ENCODE measurements around the gene GREB1.

GREB1 gene

DNA sequence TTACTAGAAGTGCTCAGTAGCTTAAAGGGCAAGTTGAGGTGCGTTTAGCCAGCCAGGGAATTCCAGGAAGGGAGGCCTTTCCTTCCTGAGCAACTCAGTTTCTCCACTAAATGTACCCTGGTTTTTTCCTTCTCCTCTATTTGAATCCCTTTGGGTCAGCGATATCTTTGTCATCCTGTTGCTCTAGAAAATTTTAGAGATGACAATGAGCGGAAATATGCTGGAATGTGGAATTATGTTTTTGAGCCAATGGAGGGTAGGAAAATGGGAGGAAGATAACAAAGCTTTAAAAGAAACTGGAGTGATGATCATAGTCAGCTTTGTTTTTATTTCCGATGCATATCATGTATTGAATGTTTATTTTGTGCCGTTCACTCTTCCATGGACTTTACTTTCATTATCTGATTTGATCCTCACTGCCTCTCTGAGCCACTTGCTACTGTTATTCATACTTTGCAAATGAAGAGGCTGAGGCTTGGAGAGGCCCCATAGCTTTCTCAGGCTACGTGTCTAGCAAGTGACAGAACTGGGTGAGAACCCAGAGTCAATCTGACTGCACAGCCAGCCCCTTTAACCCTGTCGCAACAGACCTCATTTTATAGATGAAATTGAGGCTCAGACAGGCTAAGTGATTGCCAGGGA is 68.8 kb downstream of the GREB1 start:
- DNase-seq (ENCODE audit: low read depth) = no peak

DNA sequence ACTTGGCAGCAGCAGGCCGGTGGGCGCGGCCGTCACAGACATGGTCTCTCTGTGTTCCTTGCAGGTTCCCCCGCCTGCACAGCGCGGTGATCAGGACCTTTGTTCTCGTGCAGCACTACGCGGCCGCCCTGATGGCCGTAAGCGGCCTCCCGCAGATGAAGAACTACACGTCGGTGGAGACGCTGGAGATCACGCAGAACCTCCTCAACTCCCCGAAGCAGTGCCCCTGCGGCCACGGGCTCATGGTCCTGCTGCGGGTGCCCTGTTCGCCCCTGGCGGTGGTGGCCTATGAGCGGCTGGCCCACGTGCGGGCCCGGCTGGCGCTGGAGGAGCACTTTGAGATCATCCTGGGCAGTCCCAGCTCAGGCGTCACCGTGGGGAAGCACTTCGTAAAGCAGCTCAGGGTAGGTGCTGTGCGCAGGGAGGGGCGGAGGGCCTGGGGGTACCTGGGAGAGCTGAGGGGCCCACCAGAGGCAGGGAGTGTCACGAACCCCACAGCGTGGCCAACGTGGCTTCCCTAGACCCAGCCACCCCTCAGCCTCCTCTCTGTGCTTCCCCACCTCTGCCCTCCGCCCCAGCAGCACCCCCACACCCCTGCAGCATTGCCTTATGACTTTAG is 76.9 kb downstream of the GREB1 start:
- no peak for DNase-seq (ENCODE audit: low read depth)

DNA sequence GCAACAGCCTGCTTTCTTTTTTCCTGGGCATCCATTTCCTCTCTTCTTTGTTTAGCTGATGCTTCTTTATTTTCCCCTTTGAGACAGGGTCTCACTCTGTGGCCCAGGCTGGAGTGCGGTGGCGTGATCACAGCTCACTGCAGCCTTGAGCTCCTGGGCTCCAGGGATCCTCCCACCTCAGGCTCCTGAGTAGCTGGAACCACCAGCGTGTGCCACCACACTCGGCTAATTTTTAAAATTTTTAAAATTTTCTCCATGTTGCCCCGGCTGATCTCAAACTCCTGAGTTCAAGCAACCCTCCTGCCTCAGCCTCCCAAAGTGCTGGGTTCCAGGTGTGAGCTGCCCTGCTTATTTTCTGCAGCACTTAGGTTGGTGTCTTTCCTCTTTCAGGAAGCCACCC is 77.4 kb downstream of the GREB1 start:
- no peak for DNase-seq (ENCODE audit: low read depth)

DNA sequence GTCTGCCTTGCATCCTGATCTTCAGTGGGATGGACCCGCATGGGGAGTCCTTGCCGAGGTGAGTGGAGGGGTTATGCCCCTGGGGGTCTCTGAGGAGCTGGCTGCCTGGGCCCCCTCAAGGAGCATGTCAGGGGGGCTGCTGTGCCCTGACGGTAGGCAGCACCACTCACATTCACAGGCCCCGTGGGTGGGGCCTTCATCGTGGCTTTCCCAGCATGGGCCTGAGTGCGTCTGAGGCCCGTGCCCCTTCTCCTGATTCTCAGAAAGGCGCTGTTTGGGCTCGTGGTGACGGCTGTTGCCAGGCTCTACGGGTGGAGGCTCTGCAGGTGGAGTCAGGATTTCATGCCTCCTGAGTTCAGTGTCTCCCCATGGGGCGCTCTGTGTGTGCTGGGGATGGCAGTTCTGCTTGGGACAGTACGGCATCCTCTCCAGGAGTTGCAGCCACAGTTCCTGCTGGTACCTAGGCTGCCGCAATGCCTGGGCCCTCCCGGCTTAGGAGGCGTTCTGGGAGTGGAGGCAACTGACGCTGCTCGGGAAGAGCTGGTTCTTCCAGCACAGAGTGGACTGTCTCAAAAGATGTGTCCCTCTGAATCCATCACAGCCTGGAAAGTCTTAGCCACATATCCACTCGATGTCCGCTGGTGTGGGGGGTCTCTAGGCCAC is 78.8 kb downstream of the GREB1 start:
- DNase-seq (ENCODE audit: low read depth) = no peak

DNA sequence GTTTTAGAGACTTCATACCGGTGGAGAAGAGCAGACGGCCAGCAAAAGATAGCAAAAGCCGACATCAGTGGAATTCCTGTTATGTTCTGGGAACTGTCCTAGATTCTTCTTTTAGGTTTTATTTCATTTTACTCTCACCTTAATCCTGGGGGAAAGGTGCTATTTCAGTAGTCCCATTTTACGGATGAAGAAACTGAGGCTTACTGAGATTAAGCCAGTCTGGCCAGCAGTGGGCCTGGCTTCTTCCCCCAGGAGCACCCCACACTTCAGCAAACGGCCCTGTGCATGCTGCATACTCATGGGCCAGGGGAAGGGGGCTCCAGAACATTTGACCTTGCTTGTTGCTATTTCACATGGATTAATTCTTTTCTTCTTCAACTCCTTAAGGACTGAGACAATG is 79.5 kb downstream of the GREB1 start:
- DNase-seq (ENCODE audit: low read depth) = no peak

DNA sequence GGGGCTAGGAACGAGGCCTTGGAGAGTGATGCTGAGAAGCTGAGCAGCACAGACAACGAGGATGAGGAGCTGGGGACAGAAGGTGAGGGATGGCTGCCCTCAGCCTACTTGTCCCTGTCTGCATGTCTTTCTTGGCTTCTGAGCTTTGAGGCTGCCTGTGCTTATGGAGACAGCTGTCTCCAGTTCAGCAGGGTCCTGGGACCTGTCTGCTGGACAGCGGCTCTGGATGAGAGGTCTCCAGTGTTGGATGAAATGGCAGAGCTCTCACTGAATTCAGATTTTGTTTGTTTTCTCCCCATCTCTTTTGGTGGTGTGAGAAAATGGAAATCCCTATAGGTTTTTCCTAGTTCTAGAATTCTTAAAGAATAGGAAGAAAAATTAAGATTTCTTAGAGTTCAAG is 81.4 kb downstream of the GREB1 start:
- DNase-seq (ENCODE audit: low read depth) = no peak

DNA sequence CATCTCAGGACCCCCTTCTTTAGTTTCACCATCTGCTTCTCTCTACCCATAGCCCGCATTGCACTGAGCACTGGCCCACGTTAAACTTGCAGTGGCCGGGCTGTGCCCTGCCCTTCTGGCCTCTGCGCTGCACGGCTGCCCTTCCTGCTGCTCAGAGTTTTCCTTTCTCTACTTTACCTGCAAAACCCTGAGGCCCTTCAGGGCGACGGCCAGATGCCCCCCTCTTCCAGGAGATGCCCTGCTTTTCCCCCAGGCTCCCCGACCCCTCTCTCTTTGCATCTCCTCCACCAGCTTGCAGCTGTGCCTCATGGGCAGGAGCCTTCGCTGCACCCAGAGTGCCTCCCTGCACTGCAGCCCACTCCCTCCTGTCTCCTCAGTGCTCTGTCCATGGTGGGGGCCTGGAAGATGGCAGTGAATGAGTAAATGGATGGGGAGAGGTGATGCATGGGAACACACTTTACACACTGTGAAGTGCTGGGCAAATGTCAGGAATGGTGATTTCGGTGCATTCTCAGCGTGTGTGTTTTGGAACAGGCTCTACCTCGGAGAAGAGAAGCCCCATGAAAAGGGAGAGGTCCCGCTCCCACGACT is 82.3 kb downstream of the GREB1 start:
- DNase-seq (ENCODE audit: low read depth) = no peak

DNA sequence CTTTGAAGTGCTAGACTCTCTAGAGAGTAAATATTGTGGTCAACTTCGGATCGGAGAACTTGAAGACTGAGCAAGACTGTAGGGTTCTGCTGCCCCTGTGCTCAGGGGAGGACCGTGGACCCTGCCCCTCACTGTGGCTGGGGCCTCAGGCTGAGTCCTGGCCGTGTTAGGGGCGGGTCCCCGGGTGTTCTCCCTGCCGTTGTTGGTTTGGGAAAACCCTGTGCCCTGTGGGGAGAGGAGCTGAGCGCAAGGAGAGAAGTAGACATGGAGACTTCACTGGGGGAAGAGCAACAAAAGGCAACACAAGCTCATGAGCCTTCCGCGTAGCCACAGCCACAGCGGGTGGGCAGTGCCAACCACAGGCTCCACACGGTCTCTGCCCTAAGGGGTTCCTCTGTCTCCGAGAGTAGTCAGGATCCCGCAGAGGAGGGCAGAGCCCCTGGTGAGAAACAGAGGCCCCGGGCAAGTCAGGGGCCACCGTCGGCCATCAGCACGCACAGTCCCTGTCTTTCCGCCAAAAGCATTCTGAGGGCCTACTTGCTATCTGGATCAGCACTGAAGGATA is 83.1 kb downstream of the GREB1 start:
- no peak for DNase-seq (ENCODE audit: low read depth)

DNA sequence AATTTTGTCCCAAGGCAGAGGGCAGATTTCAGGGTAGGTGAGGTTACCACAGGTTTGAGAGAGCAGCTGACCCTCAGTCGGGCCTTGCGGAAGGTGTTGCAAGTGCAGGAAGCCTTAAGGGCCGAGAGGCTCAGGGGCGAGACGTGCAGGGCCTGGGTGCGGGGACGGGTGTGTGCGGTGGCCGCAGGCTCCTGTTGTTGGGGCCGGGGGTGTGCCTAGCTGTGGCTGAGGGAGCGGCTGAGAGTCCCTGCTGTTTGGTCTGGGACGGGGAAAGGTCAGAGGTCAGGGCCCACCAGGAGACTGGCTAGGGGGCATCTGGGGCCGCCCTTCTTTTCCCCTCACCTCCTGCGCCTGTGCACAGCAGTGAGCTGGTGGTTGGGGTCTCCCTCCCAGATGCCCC is 83.7 kb downstream of the GREB1 start:
- no peak for DNase-seq (ENCODE audit: low read depth)

DNA sequence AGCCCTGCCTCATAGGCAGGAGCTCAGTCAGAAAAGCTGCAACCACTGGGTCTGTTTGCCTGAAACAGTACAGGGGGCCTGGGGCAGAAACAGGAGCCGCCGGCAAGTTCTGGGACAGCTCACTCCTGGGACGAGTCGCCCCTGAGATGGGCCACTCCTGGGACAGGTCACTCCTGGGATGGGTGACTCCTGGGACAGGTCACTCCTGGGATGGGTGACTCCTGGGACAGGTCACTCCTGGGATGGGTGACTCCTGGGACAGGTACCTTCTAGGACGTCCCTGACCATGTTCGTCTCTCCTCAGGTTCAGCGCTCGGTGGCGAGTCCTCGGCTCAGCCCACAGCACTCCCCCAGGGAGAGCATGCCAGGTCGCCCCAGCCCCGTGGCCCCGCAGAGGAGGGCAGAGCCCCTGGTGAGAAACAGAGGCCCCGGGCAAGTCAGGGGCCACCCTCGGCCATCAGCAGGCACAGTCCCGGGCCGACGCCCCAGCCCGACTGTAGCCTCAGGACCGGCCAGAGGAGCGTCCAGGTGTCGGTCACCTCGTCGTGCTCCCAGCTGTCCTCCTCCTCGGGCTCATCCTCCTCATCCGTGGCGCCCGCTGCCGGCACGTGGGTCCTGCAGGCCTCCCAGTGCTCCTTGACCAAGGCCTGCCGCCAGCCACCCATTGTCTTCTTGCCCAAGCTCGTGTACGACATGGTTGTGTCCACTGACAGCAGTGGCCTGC is 84.3 kb downstream of the GREB1 start:
- no peak for DNase-seq (ENCODE audit: low read depth)

DNA sequence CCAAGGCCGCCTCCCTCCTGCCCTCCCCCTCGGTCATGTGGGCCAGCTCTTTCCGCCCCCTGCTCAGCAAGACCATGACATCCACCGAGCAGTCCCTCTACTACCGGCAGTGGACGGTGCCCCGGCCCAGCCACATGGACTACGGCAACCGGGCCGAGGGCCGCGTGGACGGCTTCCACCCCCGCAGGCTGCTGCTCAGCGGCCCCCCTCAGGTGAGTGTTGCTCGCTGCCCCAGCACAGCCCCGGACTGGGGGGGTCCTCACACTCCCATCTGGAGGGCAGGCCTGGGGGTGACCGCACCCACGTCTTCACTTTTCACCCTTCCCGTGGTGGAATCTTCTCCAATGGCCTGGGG is 84.8 kb downstream of the GREB1 start:
- no peak for DNase-seq (ENCODE audit: low read depth)

DNA sequence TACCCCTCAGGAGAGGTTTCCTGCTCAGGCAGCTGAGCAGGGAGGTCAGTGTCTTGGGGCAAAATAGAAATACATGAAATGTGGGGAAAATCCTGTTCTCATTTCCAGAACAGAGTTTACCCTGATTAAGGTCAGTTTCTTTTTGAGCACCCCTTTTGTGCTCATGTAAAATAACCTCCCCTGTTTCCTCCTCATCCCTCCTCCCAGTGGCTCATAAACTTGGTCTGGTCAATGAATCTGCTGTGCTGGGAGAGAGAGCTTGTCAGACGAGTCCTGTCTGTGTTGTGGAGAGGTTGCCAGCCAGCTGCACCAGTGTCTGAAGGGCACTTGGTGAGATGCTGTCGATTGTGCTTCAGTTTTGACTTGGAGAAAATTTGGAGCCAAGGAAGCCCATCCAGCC is 87.6 kb downstream of the GREB1 start:
- DNase-seq (ENCODE audit: low read depth) = no peak

DNA sequence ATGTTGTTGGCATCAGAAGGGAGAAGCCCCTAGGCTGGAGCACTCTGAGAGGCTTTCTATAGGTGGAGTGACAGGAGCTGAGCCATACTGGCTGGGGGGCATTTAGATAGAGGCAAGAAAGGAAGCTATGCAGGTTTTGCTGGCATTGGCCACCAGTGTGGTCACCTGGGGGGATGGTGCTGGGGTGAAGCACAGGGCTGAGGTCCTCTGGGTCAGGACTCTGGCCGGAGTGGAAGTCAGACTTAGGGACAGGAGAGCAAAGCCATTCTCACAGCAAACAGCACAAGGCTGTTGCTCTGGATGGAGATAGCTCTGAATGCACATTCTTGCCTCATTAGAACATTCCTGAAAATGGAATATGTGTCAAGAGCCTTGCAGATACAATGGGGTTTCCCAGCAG is 88.8 kb downstream of the GREB1 start:
- DNase-seq (ENCODE audit: low read depth) = no peak

DNA sequence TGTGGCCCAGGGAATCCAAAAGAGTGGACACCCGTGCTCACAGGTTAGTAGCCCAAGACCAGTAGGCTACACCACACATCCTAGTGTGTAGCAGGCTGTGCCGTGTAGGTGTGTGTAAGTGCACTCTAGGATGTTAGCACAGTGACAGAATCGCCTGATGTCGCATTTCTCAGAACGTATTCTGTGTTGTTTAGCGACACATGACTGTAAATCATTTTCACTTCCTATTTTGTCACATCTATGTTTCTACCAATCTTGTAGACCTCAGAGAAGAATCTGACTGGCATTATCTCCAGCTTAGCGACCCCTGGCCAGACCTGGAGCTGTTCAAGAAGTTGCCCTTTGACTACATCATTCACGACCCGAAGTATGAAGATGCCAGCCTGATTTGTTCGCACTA is 91.0 kb downstream of the GREB1 start:
- no peak for DNase-seq (ENCODE audit: low read depth)

DNA sequence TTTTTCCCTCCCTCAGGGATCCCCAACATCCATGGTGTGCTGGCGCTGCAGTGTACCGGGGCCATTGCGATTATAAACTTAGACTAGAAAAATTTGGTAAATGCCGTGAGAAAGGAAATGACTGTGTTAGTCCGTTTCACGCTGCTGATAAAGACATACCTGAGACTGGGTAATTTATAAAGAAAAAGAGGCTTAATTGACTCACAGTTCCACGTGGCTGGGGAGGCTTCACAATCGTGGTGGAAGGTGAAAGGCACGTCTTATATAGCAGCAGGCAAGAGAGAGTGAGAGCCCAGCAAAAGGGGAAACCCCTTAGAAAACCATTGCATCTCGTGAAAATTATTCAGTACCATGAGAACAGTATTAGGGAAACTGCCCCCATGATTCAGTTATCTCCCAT is 91.8 kb downstream of the GREB1 start:
- DNase-seq (ENCODE audit: low read depth) = no peak

DNA sequence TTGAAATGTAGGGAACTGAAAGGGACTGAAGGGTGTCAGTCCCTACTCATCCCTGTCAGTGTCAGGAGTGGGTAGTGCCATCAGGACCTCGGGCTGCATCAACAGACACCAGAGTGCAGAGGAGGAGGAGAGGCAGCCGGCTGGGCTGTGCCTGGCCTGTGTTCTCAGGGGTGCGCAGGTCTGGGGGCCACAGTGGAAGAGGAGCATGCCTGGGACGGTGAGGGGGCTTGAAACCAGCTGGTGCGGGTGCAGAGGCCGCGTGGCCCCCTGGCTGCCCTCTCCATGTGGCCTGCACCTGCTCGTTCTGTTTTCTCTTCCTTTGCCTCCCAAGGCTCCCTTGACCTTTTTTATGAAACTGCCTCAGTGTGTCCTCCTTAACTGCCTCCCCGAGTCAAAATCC is 94.8 kb downstream of the GREB1 start:
- no peak for DNase-seq (ENCODE audit: low read depth)

DNA sequence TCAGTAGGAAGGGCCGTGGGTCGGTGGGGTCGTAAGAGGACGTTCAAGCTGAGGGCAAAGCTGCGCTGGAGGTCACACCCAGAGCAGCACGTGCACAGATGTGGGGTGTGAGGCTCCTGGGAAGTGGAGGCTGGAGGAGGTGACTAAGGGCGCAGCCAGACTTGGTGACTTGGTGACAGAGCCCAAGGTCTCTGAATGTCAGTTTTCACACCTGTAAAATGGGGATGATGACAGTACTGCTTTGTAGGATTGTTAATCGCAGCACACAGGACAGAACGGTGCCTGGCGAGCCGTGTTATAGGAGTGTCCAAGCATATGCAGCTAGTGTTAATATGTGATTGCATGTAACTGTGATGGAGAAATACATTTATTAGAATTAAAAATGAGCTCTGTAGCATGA is 95.4 kb downstream of the GREB1 start:
- no peak for DNase-seq (ENCODE audit: low read depth)

DNA sequence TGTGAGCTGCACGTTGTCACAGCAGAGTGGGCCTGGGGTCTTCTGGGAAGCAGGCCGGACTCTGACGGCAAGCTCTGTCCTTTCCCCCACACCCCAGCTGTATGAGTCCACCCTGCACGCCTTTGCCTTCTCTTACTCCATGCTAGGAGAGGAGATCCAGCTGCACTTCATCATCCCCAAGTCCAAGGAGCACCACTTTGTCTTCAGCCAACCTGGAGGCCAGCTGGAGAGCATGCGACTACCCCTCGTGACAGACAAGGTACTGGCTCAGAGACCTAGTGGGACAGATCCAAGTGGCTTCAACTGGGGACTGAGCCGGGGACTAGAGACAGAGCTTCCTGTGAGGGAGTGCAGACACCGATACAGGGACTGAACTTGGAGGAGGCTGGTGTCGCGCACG is 96.0 kb downstream of the GREB1 start:
- no peak for DNase-seq (ENCODE audit: low read depth)

DNA sequence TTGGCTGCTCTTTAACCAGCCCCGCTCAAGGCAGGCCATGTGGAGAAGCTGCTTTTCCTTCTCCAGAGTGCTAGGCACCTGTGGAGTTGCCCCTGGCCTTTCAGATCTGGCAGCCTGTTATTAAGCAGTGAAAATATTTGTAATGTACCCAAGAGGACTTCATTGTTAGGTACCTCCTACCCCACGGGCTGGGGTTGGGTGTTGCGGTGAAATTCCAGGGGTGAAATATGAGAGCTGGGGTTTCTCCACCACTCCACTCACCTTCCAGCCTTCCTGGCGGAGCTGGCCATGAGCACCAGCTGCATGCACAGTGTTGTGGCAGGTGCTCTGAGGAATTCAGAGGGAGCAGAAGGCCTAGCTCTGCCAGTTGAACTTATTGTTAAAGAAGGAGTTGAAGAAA is 97.0 kb downstream of the GREB1 start:
- no peak for DNase-seq (ENCODE audit: low read depth)

DNA sequence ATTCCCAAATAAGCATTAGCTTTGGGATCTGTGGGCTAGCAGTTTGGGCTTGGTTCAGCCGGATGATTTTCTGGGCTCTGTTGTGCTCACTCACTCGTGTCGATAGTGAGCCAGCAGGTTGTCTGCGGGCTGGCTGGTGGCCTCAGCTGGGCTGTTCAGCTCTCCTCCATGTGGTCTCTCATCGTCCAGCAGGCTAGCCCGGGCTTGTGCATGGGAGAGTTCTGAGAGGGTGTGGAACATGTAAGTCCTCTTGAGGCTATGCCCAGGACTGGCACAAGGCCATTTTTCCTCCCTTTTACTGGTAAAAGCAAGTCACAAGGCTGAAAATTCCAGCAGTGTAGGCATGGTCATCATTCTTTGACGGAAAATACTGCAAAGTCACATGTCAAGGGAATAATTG is 97.6 kb downstream of the GREB1 start:
- no peak for DNase-seq (ENCODE audit: low read depth)

DNA sequence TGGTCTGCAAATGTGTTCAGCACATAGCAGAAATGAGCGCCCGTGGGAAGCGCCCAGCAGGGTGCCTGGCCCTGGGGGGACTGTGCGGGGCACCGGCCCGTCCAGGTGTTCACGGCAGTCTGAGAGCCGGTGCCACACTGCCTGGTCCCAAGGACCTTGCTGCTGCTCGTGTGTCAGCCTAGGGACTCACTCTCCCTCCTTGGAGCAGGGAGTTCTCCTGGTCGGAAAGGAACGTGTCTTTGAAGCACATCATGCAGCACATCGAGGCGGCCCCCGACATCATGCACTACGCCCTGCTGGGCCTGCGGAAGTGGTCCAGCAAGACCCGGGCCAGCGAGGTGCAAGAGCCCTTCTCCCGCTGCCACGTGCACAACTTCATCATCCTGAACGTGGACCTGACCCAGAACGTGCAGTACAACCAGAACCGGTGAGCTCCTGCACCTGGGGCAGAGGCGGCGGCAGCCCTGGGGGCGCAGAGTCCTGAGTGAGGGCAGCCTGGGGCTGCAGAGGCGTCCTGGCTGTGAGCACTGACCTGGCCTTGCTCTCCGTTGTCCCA is 100.2 kb downstream of the GREB1 start:
- no peak for DNase-seq (ENCODE audit: low read depth)

DNA sequence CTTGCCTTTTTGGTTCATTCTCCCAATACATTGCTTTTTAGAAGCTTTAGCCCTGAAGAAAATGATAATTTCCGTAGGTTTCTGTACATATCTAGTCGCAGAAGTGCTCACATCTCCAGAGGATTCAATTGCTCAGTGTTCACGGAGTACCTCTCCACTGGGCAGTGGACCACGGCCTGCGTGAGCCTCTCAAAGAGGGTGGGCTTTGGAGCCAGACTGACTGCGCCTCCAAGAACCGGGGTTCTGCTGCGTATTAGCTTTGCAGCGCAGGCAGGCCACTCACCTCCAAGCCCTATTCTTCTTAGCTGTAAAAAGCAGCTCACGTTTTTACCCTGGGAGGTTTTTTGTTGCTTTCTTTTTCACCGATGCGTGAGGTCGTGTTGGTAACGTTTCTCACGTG is 100.7 kb downstream of the GREB1 start:
- DNase-seq (ENCODE audit: low read depth) = no peak

All from activated T-cell treated with anti-CD3 and anti-CD28 coated beads for 24 hours (primary cell).